HepG2 (cell line): Measurements from ENCODE around the gene PDCD10. TPM values are rescaled to one million over a fixed set of nuclear protein-coding genes. Genes with fewer than 3 reads are reported as not detected.

Experiments used
- MAFF ChIP-seq: IDR thresholded peaks from 2 replicates; pipeline ENCODE4 v1.6.1; 2011; ENCODE audit warnings: low read depth, low read length, improper control_type of control experiment
- NCOR1 ChIP-seq: fragments of 200-600 bp; sonication (generic); IDR thresholded peaks from 2 replicates; pipeline ENCODE4 v1.7.0; 2017; ENCODE audit warnings: antibody characterized with exemption, low read length, borderline replicate concordance
- ZNF367 ChIP-seq: sonication (generic); formaldehyde crosslinking; IDR thresholded peaks from 2 replicates; pipeline ENCODE4 v1.4.0; 2020; ENCODE audit warnings: missing genetic modification reagents, borderline replicate concordance
- polyA plus RNA-seq, 8 experiments: library from polyadenylated mRNA; depleted of rRNA in 3 of 8; stranded (reverse) in 7 of 8; unstranded in 1 of 8; fragments of >200 nt; fragmentation: Illumina TruSeq in 4 of 8; extraction: Trizol in 4 of 8; gene quantifications; 2 replicates each; pipeline versions ENCODE4 v1.2.1 to v1.2.3, GENCODE V29; 2011 to 2016; ENCODE audit warnings: low read depth in 4 of 8, missing spikeins in 1 of 8, mixed read lengths in 1 of 8; ENCODE audit not compliant: insufficient read depth in 1 of 8
- total RNA-seq, 5 experiments: library from RNA; depleted of rRNA; stranded (reverse); fragments of >200 nt; fragmentation: Illumina TruSeq; extraction: Trizol; gene quantifications; 2 replicates each; pipeline ENCODE4 v1.2.3, GENCODE V29; 2016; ENCODE audit warnings: low read depth in 1 of 5
- TF ChIP-seq, protein P1 (sequence below): IDR thresholded peaks from 2 replicates; pipeline ENCODE4 v1.6.1; 2012; ENCODE audit warnings: low read depth, low read length, improper control_type of control experiment
- TF ChIP-seq, protein P2 (sequence below): sonication (generic); formaldehyde crosslinking; IDR thresholded peaks from 2 replicates; pipeline ENCODE4 v1.5.0; 2020; ENCODE audit warnings: missing genetic modification reagents, mild to moderate bottlenecking, borderline replicate concordance
- TF ChIP-seq, protein P3 (sequence below): IDR thresholded peaks from 2 replicates; pipeline ENCODE4 v1.6.1; 2016; ENCODE audit warnings: low read depth, borderline replicate concordance
- TF ChIP-seq, protein P4 (sequence below): IDR thresholded peaks from 2 replicates; pipeline ENCODE4 v1.6.1; 2016; ENCODE audit warnings: mild to moderate bottlenecking
- TF ChIP-seq, protein P5 (sequence below): sonication (generic); formaldehyde crosslinking; conservative IDR thresholded peaks from 2 replicates; pipeline ENCODE4 v1.8.1; 2023; ENCODE audit warnings: missing genetic modification reagents
- TF ChIP-seq, protein P6 (sequence below): sonication (generic); formaldehyde crosslinking; IDR thresholded peaks from 2 replicates; pipeline ENCODE4 v1.4.0; 2020; ENCODE audit warnings: mild to moderate bottlenecking, missing genetic modification reagents
- TF ChIP-seq, protein P7 (sequence below): sonication (generic); formaldehyde crosslinking; IDR thresholded peaks from 2 replicates; pipeline ENCODE4 v1.5.1; 2020; ENCODE audit warnings: mild to moderate bottlenecking, missing genetic modification reagents, moderate library complexity
- TF ChIP-seq, protein P8 (sequence below): sonication (generic); formaldehyde crosslinking; IDR thresholded peaks from 2 replicates; pipeline ENCODE4 v1.5.1; 2020; ENCODE audit warnings: mild to moderate bottlenecking, missing genetic modification reagents
- TF ChIP-seq, protein P9 (sequence below), 2 experiments: sonication (generic) in 1 of 2; formaldehyde crosslinking in 1 of 2; IDR thresholded peaks; 2 replicates each; pipeline versions ENCODE4 v1.4.0 to v1.6.1; 2018 to 2020; ENCODE audit warnings: missing genetic modification reagents in 2 of 2, borderline replicate concordance in 1 of 2, low read depth in 1 of 2, mild to moderate bottlenecking in 1 of 2, missing biosample characterization in 1 of 2

Gene PDCD10
- total and polyA plus RNA-seq, 2 of the 13 experiments (the other 11 are each of a cell fraction or from before 2014, with no cell fraction given) = 48.5 to 53.9 TPM

DNA sequence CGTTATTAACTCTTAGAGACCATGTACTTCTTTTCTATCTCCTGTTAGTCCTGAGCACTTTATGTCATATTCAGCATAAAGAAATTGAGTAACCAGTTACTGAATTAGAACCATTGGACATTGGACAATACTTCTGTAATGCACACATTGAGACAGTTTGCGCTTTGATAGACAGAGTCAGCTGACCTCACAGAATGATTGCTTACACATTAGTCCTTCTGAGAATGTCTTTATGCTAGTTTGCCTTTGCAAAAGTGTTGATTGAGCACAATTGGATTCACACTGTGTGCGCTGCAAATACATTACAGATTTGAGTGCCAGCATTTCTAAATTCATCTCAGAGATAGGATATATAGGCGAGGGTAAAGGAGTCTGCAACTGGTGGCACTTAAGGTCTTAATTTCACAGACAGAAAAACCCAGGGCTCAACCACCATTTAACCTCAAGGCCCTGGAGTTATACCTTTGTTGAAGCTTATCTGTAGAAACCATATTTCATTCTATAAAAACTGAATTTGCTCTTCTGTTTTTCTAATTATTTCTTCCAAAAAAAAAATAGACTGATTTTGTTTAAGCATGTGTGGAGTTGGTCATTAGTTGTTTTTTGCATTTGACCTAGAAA is 4.6 kb upstream of the PDCD10 start (continued):
- TF ChIP-seq ZNF367 (CRISPR knock-in tag) (no peak), MAFF (peak; percentile 76), NCOR1 (peak; percentile 42; the same call in 1 of the 2 replicates)
- TF ChIP-seq, protein P1, sequence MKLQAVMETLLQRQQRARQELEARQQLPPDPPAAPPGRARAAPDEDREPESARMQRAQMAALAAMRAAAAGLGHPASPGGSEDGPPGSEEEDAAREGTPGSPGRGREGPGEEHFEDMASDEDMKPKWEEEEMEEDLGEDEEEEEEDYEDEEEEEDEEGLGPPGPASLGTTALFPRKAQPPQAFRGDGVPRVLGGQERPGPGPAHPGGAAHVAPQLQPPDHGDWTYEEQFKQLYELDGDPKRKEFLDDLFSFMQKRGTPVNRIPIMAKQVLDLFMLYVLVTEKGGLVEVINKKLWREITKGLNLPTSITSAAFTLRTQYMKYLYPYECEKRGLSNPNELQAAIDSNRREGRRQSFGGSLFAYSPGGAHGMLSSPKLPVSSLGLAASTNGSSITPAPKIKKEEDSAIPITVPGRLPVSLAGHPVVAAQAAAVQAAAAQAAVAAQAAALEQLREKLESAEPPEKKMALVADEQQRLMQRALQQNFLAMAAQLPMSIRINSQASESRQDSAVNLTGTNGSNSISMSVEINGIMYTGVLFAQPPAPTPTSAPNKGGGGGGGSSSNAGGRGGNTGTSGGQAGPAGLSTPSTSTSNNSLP = peak; percentile 89
- TF ChIP-seq, protein P2, sequence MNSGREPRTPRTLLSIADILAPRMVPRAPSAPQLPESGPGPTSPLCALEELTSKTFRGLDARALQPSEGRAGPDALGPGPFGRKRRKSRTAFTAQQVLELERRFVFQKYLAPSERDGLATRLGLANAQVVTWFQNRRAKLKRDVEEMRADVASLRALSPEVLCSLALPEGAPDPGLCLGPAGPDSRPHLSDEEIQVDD (CRISPR knock-in tag) = no peak
- TF ChIP-seq, protein P3, sequence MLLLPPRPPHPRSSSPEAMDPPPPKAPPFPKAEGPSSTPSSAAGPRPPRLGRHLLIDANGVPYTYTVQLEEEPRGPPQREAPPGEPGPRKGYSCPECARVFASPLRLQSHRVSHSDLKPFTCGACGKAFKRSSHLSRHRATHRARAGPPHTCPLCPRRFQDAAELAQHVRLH (CRISPR knock-in tag) = no peak
- TF ChIP-seq, protein P4, sequence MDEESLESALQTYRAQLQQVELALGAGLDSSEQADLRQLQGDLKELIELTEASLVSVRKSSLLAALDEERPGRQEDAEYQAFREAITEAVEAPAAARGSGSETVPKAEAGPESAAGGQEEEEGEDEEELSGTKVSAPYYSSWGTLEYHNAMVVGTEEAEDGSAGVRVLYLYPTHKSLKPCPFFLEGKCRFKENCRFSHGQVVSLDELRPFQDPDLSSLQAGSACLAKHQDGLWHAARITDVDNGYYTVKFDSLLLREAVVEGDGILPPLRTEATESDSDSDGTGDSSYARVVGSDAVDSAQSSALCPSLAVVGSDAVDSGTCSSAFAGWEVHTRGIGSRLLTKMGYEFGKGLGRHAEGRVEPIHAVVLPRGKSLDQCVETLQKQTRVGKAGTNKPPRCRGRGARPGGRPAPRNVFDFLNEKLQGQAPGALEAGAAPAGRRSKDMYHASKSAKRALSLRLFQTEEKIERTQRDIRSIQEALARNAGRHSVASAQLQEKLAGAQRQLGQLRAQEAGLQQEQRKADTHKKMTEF (CRISPR knock-in tag) = no peak
- TF ChIP-seq, protein P5, sequence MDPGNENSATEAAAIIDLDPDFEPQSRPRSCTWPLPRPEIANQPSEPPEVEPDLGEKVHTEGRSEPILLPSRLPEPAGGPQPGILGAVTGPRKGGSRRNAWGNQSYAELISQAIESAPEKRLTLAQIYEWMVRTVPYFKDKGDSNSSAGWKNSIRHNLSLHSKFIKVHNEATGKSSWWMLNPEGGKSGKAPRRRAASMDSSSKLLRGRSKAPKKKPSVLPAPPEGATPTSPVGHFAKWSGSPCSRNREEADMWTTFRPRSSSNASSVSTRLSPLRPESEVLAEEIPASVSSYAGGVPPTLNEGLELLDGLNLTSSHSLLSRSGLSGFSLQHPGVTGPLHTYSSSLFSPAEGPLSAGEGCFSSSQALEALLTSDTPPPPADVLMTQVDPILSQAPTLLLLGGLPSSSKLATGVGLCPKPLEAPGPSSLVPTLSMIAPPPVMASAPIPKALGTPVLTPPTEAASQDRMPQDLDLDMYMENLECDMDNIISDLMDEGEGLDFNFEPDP = no peak
- TF ChIP-seq, protein P6, sequence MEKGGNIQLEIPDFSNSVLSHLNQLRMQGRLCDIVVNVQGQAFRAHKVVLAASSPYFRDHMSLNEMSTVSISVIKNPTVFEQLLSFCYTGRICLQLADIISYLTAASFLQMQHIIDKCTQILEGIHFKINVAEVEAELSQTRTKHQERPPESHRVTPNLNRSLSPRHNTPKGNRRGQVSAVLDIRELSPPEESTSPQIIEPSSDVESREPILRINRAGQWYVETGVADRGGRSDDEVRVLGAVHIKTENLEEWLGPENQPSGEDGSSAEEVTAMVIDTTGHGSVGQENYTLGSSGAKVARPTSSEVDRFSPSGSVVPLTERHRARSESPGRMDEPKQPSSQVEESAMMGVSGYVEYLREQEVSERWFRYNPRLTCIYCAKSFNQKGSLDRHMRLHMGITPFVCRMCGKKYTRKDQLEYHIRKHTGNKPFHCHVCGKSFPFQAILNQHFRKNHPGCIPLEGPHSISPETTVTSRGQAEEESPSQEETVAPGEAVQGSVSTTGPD (CRISPR knock-in tag) = no peak
- TF ChIP-seq, protein P7, sequence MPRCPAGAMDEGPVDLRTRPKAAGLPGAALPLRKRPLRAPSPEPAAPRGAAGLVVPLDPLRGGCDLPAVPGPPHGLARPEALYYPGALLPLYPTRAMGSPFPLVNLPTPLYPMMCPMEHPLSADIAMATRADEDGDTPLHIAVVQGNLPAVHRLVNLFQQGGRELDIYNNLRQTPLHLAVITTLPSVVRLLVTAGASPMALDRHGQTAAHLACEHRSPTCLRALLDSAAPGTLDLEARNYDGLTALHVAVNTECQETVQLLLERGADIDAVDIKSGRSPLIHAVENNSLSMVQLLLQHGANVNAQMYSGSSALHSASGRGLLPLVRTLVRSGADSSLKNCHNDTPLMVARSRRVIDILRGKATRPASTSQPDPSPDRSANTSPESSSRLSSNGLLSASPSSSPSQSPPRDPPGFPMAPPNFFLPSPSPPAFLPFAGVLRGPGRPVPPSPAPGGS (CRISPR knock-in tag) = no peak
- TF ChIP-seq, protein P8, sequence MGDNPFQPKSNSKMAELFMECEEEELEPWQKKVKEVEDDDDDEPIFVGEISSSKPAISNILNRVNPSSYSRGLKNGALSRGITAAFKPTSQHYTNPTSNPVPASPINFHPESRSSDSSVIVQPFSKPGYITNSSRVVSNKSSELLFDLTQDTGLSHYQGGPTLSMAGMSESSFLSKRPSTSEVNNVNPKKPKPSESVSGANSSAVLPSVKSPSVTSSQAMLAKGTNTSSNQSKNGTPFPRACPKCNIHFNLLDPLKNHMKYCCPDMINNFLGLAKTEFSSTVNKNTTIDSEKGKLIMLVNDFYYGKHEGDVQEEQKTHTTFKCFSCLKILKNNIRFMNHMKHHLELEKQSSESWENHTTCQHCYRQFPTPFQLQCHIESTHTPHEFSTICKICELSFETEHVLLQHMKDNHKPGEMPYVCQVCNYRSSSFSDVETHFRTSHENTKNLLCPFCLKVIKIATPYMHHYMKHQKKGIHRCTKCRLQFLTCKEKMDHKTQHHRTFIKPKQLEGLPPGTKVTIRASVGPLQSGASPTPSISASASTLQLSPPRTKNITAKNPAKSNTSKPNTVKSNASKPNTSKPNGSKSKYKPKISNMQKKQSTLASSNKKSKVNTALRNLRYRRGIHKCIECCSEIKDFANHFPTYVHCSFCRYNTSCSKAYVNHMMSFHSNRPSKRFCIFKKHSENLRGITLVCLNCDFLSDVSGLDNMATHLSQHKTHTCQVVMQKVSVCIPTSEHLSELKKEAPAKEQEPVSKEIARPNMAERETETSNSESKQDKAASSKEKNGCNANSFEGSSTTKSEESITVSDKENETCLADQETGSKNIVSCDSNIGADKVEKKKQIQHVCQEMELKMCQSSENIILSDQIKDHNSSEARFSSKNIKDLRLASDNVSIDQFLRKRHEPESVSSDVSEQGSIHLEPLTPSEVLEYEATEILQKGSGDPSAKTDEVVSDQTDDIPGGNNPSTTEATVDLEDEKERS (CRISPR knock-in tag) = no peak
- TF ChIP-seq, protein P9, sequence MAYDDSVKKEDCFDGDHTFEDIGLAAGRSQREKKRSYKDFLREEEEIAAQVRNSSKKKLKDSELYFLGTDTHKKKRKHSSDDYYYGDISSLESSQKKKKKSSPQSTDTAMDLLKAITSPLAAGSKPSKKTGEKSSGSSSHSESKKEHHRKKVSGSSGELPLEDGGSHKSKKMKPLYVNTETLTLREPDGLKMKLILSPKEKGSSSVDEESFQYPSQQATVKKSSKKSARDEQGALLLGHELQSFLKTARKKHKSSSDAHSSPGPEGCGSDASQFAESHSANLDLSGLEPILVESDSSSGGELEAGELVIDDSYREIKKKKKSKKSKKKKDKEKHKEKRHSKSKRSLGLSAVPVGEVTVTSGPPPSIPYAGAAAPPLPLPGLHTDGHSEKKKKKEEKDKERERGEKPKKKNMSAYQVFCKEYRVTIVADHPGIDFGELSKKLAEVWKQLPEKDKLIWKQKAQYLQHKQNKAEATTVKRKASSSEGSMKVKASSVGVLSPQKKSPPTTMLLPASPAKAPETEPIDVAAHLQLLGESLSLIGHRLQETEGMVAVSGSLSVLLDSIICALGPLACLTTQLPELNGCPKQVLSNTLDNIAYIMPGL (CRISPR knock-in tag; IDR thresholded peaks at IDR 0.05; ENCODE audit: borderline replicate concordance in 1 of 2, low read depth in 1 of 2) = no peak
